ENCODE data around the gene FAM110D. TPM values are rescaled to one million over a fixed set of nuclear protein-coding genes. Genes with fewer than 3 reads are reported as not detected.

Gene FAM110D
- total and polyA plus RNA-seq, 2 of the 8 experiments (the other 6 are each of a cell fraction or from before 2014, with no cell fraction given), result 0.21 to 0.48 TPM

Other genes with a start within 250 kb of the FAM110D start
- 7.6 and 9.3 TPM in 2 replicates for gene PAFAH2, start 161.0 kb upstream of the FAM110D start, total RNA-seq (2021; fragmentation: NEBNext Ultra II Directional; extraction: Animal tissue kit (Norgen Biotek cat#: 25700))
- 7.7 and 15.6 TPM in 2 replicates for gene PAFAH2, start 161.0 kb upstream of the FAM110D start, polyA plus RNA-seq (2011; rRNA removed)
- 1.2 and 1.3 TPM in 2 replicates for gene EXTL1, start 137.3 kb upstream of the FAM110D start, total RNA-seq (2021; fragmentation: NEBNext Ultra II Directional; extraction: Animal tissue kit (Norgen Biotek cat#: 25700))
- gene EXTL1, start 137.3 kb upstream of the FAM110D start, polyA plus RNA-seq (2011; rRNA removed), result 0.89 and 2.0 TPM in 2 replicates
- 0.19 TPM in 1 of 2 replicates, not detected in the other for gene SLC30A2, start 113.0 kb upstream of the FAM110D start, total RNA-seq (2021; fragmentation: NEBNext Ultra II Directional; extraction: Animal tissue kit (Norgen Biotek cat#: 25700))
- gene SLC30A2, start 113.0 kb upstream of the FAM110D start, polyA plus RNA-seq (2011; rRNA removed), result 0.76 and 0.78 TPM in 2 replicates
- not detected in 2 replicates for gene TRIM63, start 91.4 kb upstream of the FAM110D start, total RNA-seq (2021; fragmentation: NEBNext Ultra II Directional; extraction: Animal tissue kit (Norgen Biotek cat#: 25700))
- not detected in 2 replicates for gene TRIM63, start 91.4 kb upstream of the FAM110D start, polyA plus RNA-seq (2011; rRNA removed)
- gene PDIK1L, start 47.3 kb upstream of the FAM110D start, total RNA-seq (2021; fragmentation: NEBNext Ultra II Directional; extraction: Animal tissue kit (Norgen Biotek cat#: 25700)), result 4.5 and 5.2 TPM in 2 replicates
- gene PDIK1L, start 47.3 kb upstream of the FAM110D start, polyA plus RNA-seq (2011; rRNA removed), result 0.83 and 0.95 TPM in 2 replicates
- not detected in 2 replicates for gene C1orf232, start 9.9 kb downstream of the FAM110D start, total RNA-seq (2021; fragmentation: NEBNext Ultra II Directional; extraction: Animal tissue kit (Norgen Biotek cat#: 25700))
- gene C1orf232, start 9.9 kb downstream of the FAM110D start, polyA plus RNA-seq (2011; rRNA removed), result not detected in 2 replicates
- gene ZNF593, start 10.8 kb downstream of the FAM110D start, total RNA-seq (2021; fragmentation: NEBNext Ultra II Directional; extraction: Animal tissue kit (Norgen Biotek cat#: 25700)), result 38.2 and 40.2 TPM in 2 replicates
- gene ZNF593, start 10.8 kb downstream of the FAM110D start, polyA plus RNA-seq (2011; rRNA removed), result 68.0 and 112 TPM in 2 replicates
- not detected in 2 replicates for gene ZNF593OS, start 12.8 kb downstream of the FAM110D start, total RNA-seq (2021; fragmentation: NEBNext Ultra II Directional; extraction: Animal tissue kit (Norgen Biotek cat#: 25700))
- gene ZNF593OS, start 12.8 kb downstream of the FAM110D start, polyA plus RNA-seq (2011; rRNA removed), result not detected in 2 replicates
- 13.0 and 14.5 TPM in 2 replicates for gene CNKSR1, start 18.4 kb downstream of the FAM110D start, total RNA-seq (2021; fragmentation: NEBNext Ultra II Directional; extraction: Animal tissue kit (Norgen Biotek cat#: 25700))
- 13.9 and 20.9 TPM in 2 replicates for gene CNKSR1, start 18.4 kb downstream of the FAM110D start, polyA plus RNA-seq (2011; rRNA removed)
- 0.65 and 0.90 TPM in 2 replicates for gene CATSPER4, start 31.5 kb downstream of the FAM110D start, total RNA-seq (2021; fragmentation: NEBNext Ultra II Directional; extraction: Animal tissue kit (Norgen Biotek cat#: 25700))
- gene CATSPER4, start 31.5 kb downstream of the FAM110D start, polyA plus RNA-seq (2011; rRNA removed), result 0.83 TPM in 2 replicates
- 35.3 and 40.4 TPM in 2 replicates for gene CEP85, start 75.1 kb downstream of the FAM110D start, total RNA-seq (2021; fragmentation: NEBNext Ultra II Directional; extraction: Animal tissue kit (Norgen Biotek cat#: 25700))
- gene CEP85, start 75.1 kb downstream of the FAM110D start, polyA plus RNA-seq (2011; rRNA removed), result 37.4 and 43.7 TPM in 2 replicates
- 77.8 and 84.4 TPM in 2 replicates for gene SH3BGRL3, start 121.0 kb downstream of the FAM110D start, total RNA-seq (2021; fragmentation: NEBNext Ultra II Directional; extraction: Animal tissue kit (Norgen Biotek cat#: 25700))
- 107 and 120 TPM in 2 replicates for gene SH3BGRL3, start 121.0 kb downstream of the FAM110D start, polyA plus RNA-seq (2011; rRNA removed)
- 6.1 and 6.3 TPM in 2 replicates for gene UBXN11, start 147.6 kb downstream of the FAM110D start, total RNA-seq (2021; fragmentation: NEBNext Ultra II Directional; extraction: Animal tissue kit (Norgen Biotek cat#: 25700))
- gene UBXN11, start 147.6 kb downstream of the FAM110D start, polyA plus RNA-seq (2011; rRNA removed), result 10.4 and 14.8 TPM in 2 replicates
- 2.4 TPM in 1 of 2 replicates, not detected in the other for gene CD52, start 158.9 kb downstream of the FAM110D start, total RNA-seq (2021; fragmentation: NEBNext Ultra II Directional; extraction: Animal tissue kit (Norgen Biotek cat#: 25700))
- gene CD52, start 158.9 kb downstream of the FAM110D start, polyA plus RNA-seq (2011; rRNA removed), result 2.7 and 3.1 TPM in 2 replicates
- gene CRYBG2, start 195.1 kb downstream of the FAM110D start, total RNA-seq (2021; fragmentation: NEBNext Ultra II Directional; extraction: Animal tissue kit (Norgen Biotek cat#: 25700)), result 17.0 and 22.2 TPM in 2 replicates
- gene CRYBG2, start 195.1 kb downstream of the FAM110D start, polyA plus RNA-seq (2011; rRNA removed), result 14.2 and 22.1 TPM in 2 replicates
- gene ZNF683, start 213.7 kb downstream of the FAM110D start, total RNA-seq (2021; fragmentation: NEBNext Ultra II Directional; extraction: Animal tissue kit (Norgen Biotek cat#: 25700)), result not detected in 2 replicates
- not detected in 2 replicates for gene ZNF683, start 213.7 kb downstream of the FAM110D start, polyA plus RNA-seq (2011; rRNA removed)